Lower lobe of right lung (tissue), 2 donors: ENCODE measurements around the gene XYLT1. TPM values are rescaled to one million over a fixed set of nuclear protein-coding genes. Genes with fewer than 3 reads are reported as not detected.
A peak's percentile ranks its signal among the peaks of the same experiment; 100 is the strongest.

Experiments used
- ATAC-seq, 2 donors: fragments of 200-7000 bp; cut with Tn5 transposase; one replicate each; pipeline ENCODE4 v1.9.1; 2020 to 2022; ENCODE audit warnings: mild to moderate bottlenecking in 2 of 2, moderate library complexity in 2 of 2
- DNase-seq: peaks from one replicate; pipeline ENCODE4 v3.0.0-alpha.2; 2020
- H3K27ac ChIP-seq: fragments of 200-600 bp; one replicate; pipeline ENCODE4 v1.8.0; 2022
- H3K27me3 ChIP-seq: fragments of 200-600 bp; one replicate; pipeline ENCODE4 v1.8.0; 2022; ENCODE audit warnings: low read depth
- H3K36me3 ChIP-seq: fragments of 200-600 bp; one replicate; pipeline ENCODE4 v1.8.0; 2022; ENCODE audit warnings: mild to moderate bottlenecking
- H3K4me1 ChIP-seq: fragments of 200-600 bp; one replicate; pipeline ENCODE4 v1.8.0; 2022
- H3K4me3 ChIP-seq: fragments of 200-600 bp; one replicate; pipeline ENCODE4 v1.8.0; 2022; ENCODE audit warnings: mild to moderate bottlenecking
- H3K9me3 ChIP-seq: fragments of 200-600 bp; one replicate; pipeline ENCODE4 v1.8.0; 2022
- CTCF ChIP-seq: fragments of 200-600 bp; IDR thresholded peaks from one replicate; pipeline ENCODE4 v1.8.0; 2022; ENCODE audit warnings: antibody characterized with exemption, mild to moderate bottlenecking
- intact Hi-C: fragments of 100-400 bp; cut with DNase I; formaldehyde crosslinking; loops from one replicate; pipeline ENCODE4 v1.11.0; 2022
- total RNA-seq: library from RNA; stranded (reverse); fragmentation: NEBNext Ultra II Directional; extraction: Animal tissue kit (Norgen Biotek cat#: 25700); gene quantifications from one replicate; pipeline ENCODE4 v1.2.1, GENCODE V29; 2021
- donor health status: DM: no; HTN: yes; CAD: no; lungs with severe emphysema.

XYLT1 gene
- total RNA-seq, 1 donor from 2014 or later = 9.0 TPM

GRCh38 chr16:17303101-17303500 lies 167.7 kb downstream of the XYLT1 start:
- Histone ChIP-seq H3K9me3 (no peaks in the 10 kb centered on the region), H3K4me3 (no peak overlapping the region), H3K27me3 (no peaks in the 10 kb centered on the region), H3K36me3 (no peaks in the 10 kb centered on the region), H3K27ac (no peak overlapping the region), H3K4me1 (peaks cover 23% of the 10 kb centered on the region)
- intact Hi-C loops = no loop called here
- no peak for DNase-seq
- no peak for ATAC-seq
- TF ChIP-seq CTCF = no peak

GRCh38 chr16:17302620-17303019 lies 168.1 kb downstream of the XYLT1 start:
- no peak overlapping the region for H3K27ac ChIP-seq
- peaks cover 23% of the 10 kb centered on the region for H3K4me1 ChIP-seq
- no peaks in the 10 kb centered on the region for H3K36me3 ChIP-seq
- H3K9me3 ChIP-seq = no peaks in the 10 kb centered on the region
- no peak overlapping the region for H3K4me3 ChIP-seq
- no peak for TF ChIP-seq CTCF
- no peak for ATAC-seq
- intact Hi-C loops = no loop called here
- DNase-seq = no peak
- H3K27me3 ChIP-seq = no peaks in the 10 kb centered on the region

- Histone ChIP-seq H3K27me3 (no peaks in the 10 kb centered on the region), H3K4me1 (peaks cover 23% of the 10 kb centered on the region), H3K4me3 (no peak overlapping the region), H3K36me3 (no peaks in the 10 kb centered on the region), H3K27ac (no peak overlapping the region), H3K9me3 (no peaks in the 10 kb centered on the region)
- no peak for TF ChIP-seq CTCF
- intact Hi-C loops = no loop called here
- no peak for ATAC-seq
- DNase-seq = no peak
These were observed 168.5 kb downstream of the XYLT1 start for GRCh38 chr16:17302214-17302613.

- intact Hi-C loops = no loop called here
- Histone ChIP-seq H3K4me1 (peaks cover 23% of the 10 kb centered on the region), H3K36me3 (no peaks in the 10 kb centered on the region), H3K9me3 (no peaks in the 10 kb centered on the region), H3K4me3 (no peak overlapping the region), H3K27me3 (no peaks in the 10 kb centered on the region), H3K27ac (no peak overlapping the region)
- TF ChIP-seq CTCF = no peak
- ATAC-seq (peak in 1 of 2 donors; percentile 48), DNase-seq (peak; percentile 57)
These were observed 169.1 kb downstream of the XYLT1 start for GRCh38 chr16:17301593-17302135.

- H3K27ac ChIP-seq = no peak overlapping the region
- intact Hi-C loops = no loop called here
- DNase-seq = no peak
- no peaks in the 10 kb centered on the region for H3K9me3 ChIP-seq
- H3K4me3 ChIP-seq = no peak overlapping the region
- no peak for TF ChIP-seq CTCF
- no peak for ATAC-seq
- H3K27me3 ChIP-seq = no peaks in the 10 kb centered on the region
- H3K36me3 ChIP-seq = no peaks in the 10 kb centered on the region
- H3K4me1 ChIP-seq = peaks cover 23% of the 10 kb centered on the region
These were observed 169.6 kb downstream of the XYLT1 start for GRCh38 chr16:17301184-17301583.

- DNase-seq (no peak), ATAC-seq (no peak)
- intact Hi-C loops = no loop called here
- Histone ChIP-seq H3K27ac (no peak overlapping the region), H3K4me3 (no peak overlapping the region), H3K9me3 (no peaks in the 10 kb centered on the region), H3K27me3 (no peaks in the 10 kb centered on the region), H3K4me1 (peaks cover 17% of the 10 kb centered on the region), H3K36me3 (no peaks in the 10 kb centered on the region)
- no peak for TF ChIP-seq CTCF
These were observed 171.0 kb downstream of the XYLT1 start for GRCh38 chr16:17299790-17300189.
